GM21619 (cell line): ENCODE results near the gene WFS1.
A peak's percentile ranks its signal among the peaks of the same experiment; 100 is the strongest.

Source experiments
- ATAC-seq: cut with Tn5 transposase; IDR thresholded peaks from one replicate; pipeline ENCODE4 v1.9.1; 2021; ENCODE audit not compliant: unreplicated experiment

The WFS1 gene

GRCh38 chr4:6233929-6234328 lies 35.7 kb upstream of the WFS1 start:
- ATAC-seq, result no peak

- ATAC-seq, result no peak
Observed at GRCh38 chr4:6235012-6235411, 34.6 kb upstream of the WFS1 start.

GRCh38 chr4:6235901-6236640 lies 33.6 kb upstream of the WFS1 start:
- ATAC-seq, result no peak

- ATAC-seq, result no peak
Observed at GRCh38 chr4:6236816-6237390, 32.7 kb upstream of the WFS1 start.

GRCh38 chr4:6239486-6239885 lies 30.2 kb upstream of the WFS1 start:
- ATAC-seq, result no peak

- ATAC-seq, result no peak
Observed at GRCh38 chr4:6239968-6240367, 29.7 kb upstream of the WFS1 start.

- ATAC-seq, result no peak
Observed at GRCh38 chr4:6241062-6241845, 28.4 kb upstream of the WFS1 start.

- no peak for ATAC-seq
Observed at GRCh38 chr4:6242271-6243029, 27.2 kb upstream of the WFS1 start.

GRCh38 chr4:6245246-6246169 lies 24.1 kb upstream of the WFS1 start:
- no peak for ATAC-seq

GRCh38 chr4:6246170-6246634 lies 23.4 kb upstream of the WFS1 start:
- ATAC-seq, result no peak

- ATAC-seq, result no peak
Observed at GRCh38 chr4:6248394-6248793, 21.3 kb upstream of the WFS1 start.

GRCh38 chr4:6250235-6250983 lies 19.2 kb upstream of the WFS1 start:
- no peak for ATAC-seq

- ATAC-seq, result no peak
Observed at GRCh38 chr4:6250984-6251295, 18.7 kb upstream of the WFS1 start.

- ATAC-seq, result no peak
Observed at GRCh38 chr4:6251365-6251764, 18.3 kb upstream of the WFS1 start.

- ATAC-seq, result no peak
Observed at GRCh38 chr4:6252051-6252450, 17.6 kb upstream of the WFS1 start.

GRCh38 chr4:6253111-6253510 lies 16.5 kb upstream of the WFS1 start:
- no peak for ATAC-seq

GRCh38 chr4:6253961-6254360 lies 15.7 kb upstream of the WFS1 start:
- ATAC-seq, result no peak

GRCh38 chr4:6256141-6256540 lies 13.5 kb upstream of the WFS1 start:
- no peak for ATAC-seq

GRCh38 chr4:6257247-6258025 lies 12.2 kb upstream of the WFS1 start:
- ATAC-seq, result peak; percentile 49
